Nephron (organoid): ENCODE measurements around the gene ZNF710.
"Not testable (repeated sequence)": the region's sequence is repeated elsewhere in the genome, so short reads cannot be mapped to it uniquely, and the experiment has no call there.

Source experiments
- H3K27ac Mint-ChIP-seq, 3 experiments: 2 replicates each; pipeline ENCODE4 v1.8.0; 2020; ENCODE audit warnings: mixed read lengths in 3 of 3, mild to moderate bottlenecking in 2 of 3, moderate library complexity in 1 of 3
- H3K27me3 Mint-ChIP-seq: 2 replicates; pipeline ENCODE4 v1.8.0; 2021; ENCODE audit warnings: low read depth, mild to moderate bottlenecking, moderate library complexity, mixed read lengths
- H3K36me3 Mint-ChIP-seq: 2 replicates; pipeline ENCODE4 v1.8.0; 2020; ENCODE audit warnings: low read depth, mixed read lengths
- H3K4me1 Mint-ChIP-seq: 2 replicates; pipeline ENCODE4 v1.8.0; 2020; ENCODE audit warnings: mixed read lengths
- H3K4me3 Mint-ChIP-seq, 3 experiments: 2 replicates each; pipeline ENCODE4 v1.8.0; 2020; ENCODE audit warnings: mild to moderate bottlenecking in 3 of 3, mixed read lengths in 3 of 3, moderate library complexity in 2 of 3
- H3K9me3 Mint-ChIP-seq: 2 replicates; pipeline ENCODE4 v1.8.0; 2020; ENCODE audit warnings: mixed read lengths
- CTCF ChIP-seq, 3 experiments: fragments of 200-600 bp; sonication (generic); IDR thresholded peaks; one replicate each; pipeline ENCODE4 v1.5.0; 2021; ENCODE audit warnings: antibody characterized with exemption in 3 of 3; ENCODE audit not compliant: unreplicated experiment in 3 of 3

The ZNF710 gene

GRCh38 chr15:89976246-89976600 is 24.9 kb upstream of the ZNF710 start:
- no peak for TF ChIP-seq CTCF (IDR thresholded peaks at IDR 0.05; ENCODE audit: unreplicated experiment in 3 of 3)
- Mint-ChIP-seq H3K4me3 (no peak overlapping the region), H3K27me3 (peaks cover 29% of the 10 kb centered on the region), H3K27ac (no peak overlapping the region), H3K9me3 (peaks cover 3% of the 10 kb centered on the region), H3K4me1 (no peaks in the 10 kb centered on the region), H3K36me3 (no peaks in the 10 kb centered on the region)

- peaks cover 41% of the 10 kb centered on the region for H3K27me3 Mint-ChIP-seq
- H3K27ac Mint-ChIP-seq, H3K4me1 Mint-ChIP-seq, H3K4me3 Mint-ChIP-seq, H3K36me3 Mint-ChIP-seq, H3K9me3 Mint-ChIP-seq: not testable (repeated sequence)
These were observed 23.3 kb upstream of the ZNF710 start for GRCh38 chr15:89977836-89978235.

GRCh38 chr15:89978914-89979313 is 22.2 kb upstream of the ZNF710 start:
- H3K36me3 Mint-ChIP-seq = no peaks in the 10 kb centered on the region
- TF ChIP-seq CTCF (IDR thresholded peaks at IDR 0.05; ENCODE audit: unreplicated experiment in 3 of 3) = no peak
- H3K27ac Mint-ChIP-seq = no peak overlapping the region
- peaks cover 5% of the 10 kb centered on the region for H3K9me3 Mint-ChIP-seq
- H3K27me3 Mint-ChIP-seq = peaks cover 48% of the 10 kb centered on the region
- no peaks in the 10 kb centered on the region for H3K4me1 Mint-ChIP-seq
- no peak overlapping the region for H3K4me3 Mint-ChIP-seq

GRCh38 chr15:89980896-89981295 is 20.2 kb upstream of the ZNF710 start:
- H3K4me3 Mint-ChIP-seq = no peak overlapping the region

GRCh38 chr15:89982315-89983055 is 18.6 kb upstream of the ZNF710 start:
- Mint-ChIP-seq H3K27ac (no peak overlapping the region), H3K27me3 (peaks cover 34% of the 10 kb centered on the region), H3K9me3 (peaks cover 9% of the 10 kb centered on the region), H3K4me1 (no peaks in the 10 kb centered on the region), H3K4me3 (no peak overlapping the region), H3K36me3 (no peaks in the 10 kb centered on the region)
- TF ChIP-seq CTCF (IDR thresholded peaks at IDR 0.05; ENCODE audit: unreplicated experiment in 3 of 3) = no peak

More at GRCh38 chr15:89980896-89981295, 20.2 kb upstream of the ZNF710 start:
- H3K4me1 Mint-ChIP-seq = no peaks in the 10 kb centered on the region
- TF ChIP-seq CTCF (IDR thresholded peaks at IDR 0.05; ENCODE audit: unreplicated experiment in 3 of 3) = no peak
- H3K27ac Mint-ChIP-seq = no peak overlapping the region
- no peaks in the 10 kb centered on the region for H3K36me3 Mint-ChIP-seq
- peaks cover 11% of the 10 kb centered on the region for H3K9me3 Mint-ChIP-seq
- H3K27me3 Mint-ChIP-seq = peaks cover 42% of the 10 kb centered on the region

- no peak for TF ChIP-seq CTCF (IDR thresholded peaks at IDR 0.05; ENCODE audit: unreplicated experiment in 3 of 3)
- Mint-ChIP-seq H3K9me3 (peaks cover 9% of the 10 kb centered on the region), H3K36me3 (no peaks in the 10 kb centered on the region), H3K4me1 (no peaks in the 10 kb centered on the region), H3K27ac (no peak overlapping the region), H3K4me3 (no peak overlapping the region), H3K27me3 (peaks cover 34% of the 10 kb centered on the region)
These were observed 17.1 kb upstream of the ZNF710 start for GRCh38 chr15:89984001-89984400.
